OCI-LY7 (cell line): ENCODE data around the gene KDELR1. TPM values are rescaled to one million over a fixed set of nuclear protein-coding genes. Genes with fewer than 3 reads are reported as not detected.

Source experiments
- BruUV-seq: library from RNA; stranded (reverse); fragments of 400-500 nt; replicated peaks from 2 replicates; lab custom pipeline; 2021; lab: Mats Ljungman, UMichigan
- CTCF ChIA-PET: fragments of 300-600 bp; sonication (Branson Sonifier 250); formaldehyde crosslinking; loops from one replicate; lab custom pipeline; 2022; ENCODE audit warnings: antibody characterized with exemption; ENCODE audit not compliant: unreplicated experiment; lab: Charles Lee
- POLR2A ChIA-PET: fragments of 300-600 bp; sonication (Branson Sonifier 250); formaldehyde crosslinking; loops from one replicate; lab custom pipeline; 2022; ENCODE audit warnings: antibody characterized with exemption; lab: Charles Lee
- DNase-seq: peaks from one replicate; pipeline ENCODE4 v3.0.0-alpha.2; 2015; ENCODE audit warnings: low spot score
- H2AFZ ChIP-seq: fragments of 200-600 bp; sonication (generic), shearing (Covaris generic); 2 replicates; pipeline ENCODE4 v1.6.1; 2014; ENCODE audit warnings: mild to moderate bottlenecking, antibody characterized with exemption, low read length, moderate library complexity
- H3K27ac ChIP-seq: fragments of 200-600 bp; sonication (generic); 2 replicates; pipeline ENCODE4 v1.5.1; 2014; ENCODE audit warnings: mixed run types, low read depth, mild to moderate bottlenecking, moderate library complexity, low read length, inconsistent platforms; ENCODE audit not compliant: poor library complexity, severe bottlenecking
- H3K36me3 ChIP-seq: fragments of 200-600 bp; sonication (generic); 2 replicates; pipeline ENCODE4 v1.6.1; 2014; ENCODE audit warnings: mild to moderate bottlenecking, antibody characterized with exemption, low read length, moderate library complexity, mixed read lengths; ENCODE audit not compliant: insufficient read depth
- H3K4me1 ChIP-seq: fragments of 200-600 bp; sonication (generic); 2 replicates; pipeline ENCODE4 v1.5.1; 2014; ENCODE audit warnings: mild to moderate bottlenecking, low read length; ENCODE audit not compliant: insufficient read depth, poor library complexity, severe bottlenecking
- H3K4me2 ChIP-seq: fragments of 200-600 bp; sonication (generic); 2 replicates; pipeline ENCODE4 v1.6.1; 2014; ENCODE audit warnings: mild to moderate bottlenecking, low read length
- H3K4me3 ChIP-seq: fragments of 200-600 bp; sonication (generic); 2 replicates; pipeline ENCODE4 v1.5.1; 2014; ENCODE audit warnings: mild to moderate bottlenecking, low read depth, low read length; ENCODE audit not compliant: poor library complexity, severe bottlenecking
- H3K79me2 ChIP-seq: fragments of 200-600 bp; sonication (generic); 2 replicates; pipeline ENCODE4 v1.6.1; 2016; ENCODE audit warnings: low read depth, mild to moderate bottlenecking, low read length, moderate library complexity, mixed read lengths; ENCODE audit not compliant: insufficient read depth
- H3K9me2 ChIP-seq: fragments of 200-600 bp; sonication (generic); 2 replicates; pipeline ENCODE4 v1.6.1; 2016; ENCODE audit warnings: mild to moderate bottlenecking, low read length, mixed read lengths; ENCODE audit not compliant: insufficient read depth
- H3K9me3 ChIP-seq: fragments of 200-600 bp; sonication (generic); 2 replicates; pipeline ENCODE4 v1.6.1; 2014; ENCODE audit warnings: mild to moderate bottlenecking, mixed run types, low read length, mixed read lengths
- H4K20me1 ChIP-seq: fragments of 200-600 bp; sonication (generic); 2 replicates; pipeline ENCODE4 v1.6.1; 2014; ENCODE audit warnings: mild to moderate bottlenecking, antibody characterized with exemption, low read length, moderate library complexity, mixed read lengths; ENCODE audit not compliant: insufficient read depth
- EZH2phosphoT487 ChIP-seq: fragments of 200-600 bp; sonication (generic); IDR thresholded peaks from 2 replicates; pipeline ENCODE4 v1.6.1; 2018; ENCODE audit warnings: low read depth, borderline replicate concordance, mild to moderate bottlenecking, mixed run types, antibody characterized with exemption, low read length, moderate library complexity, mixed read lengths
- intact Hi-C: fragments of 100-400 bp; cut with micrococcal nuclease; formaldehyde crosslinking; loops from one replicate; pipeline ENCODE4 v1.10.0; 2022; ENCODE audit not compliant: unreplicated experiment
- total RNA-seq, 2 experiments: library from RNA; depleted of rRNA in 1 of 2; stranded (reverse); fragments of >200 nt in 1 of 2; shearing (Covaris generic) in 1 of 2; gene quantifications; 2 replicates each; pipeline ENCODE4 v1.2.3, GENCODE V29; 2014 to 2022
- TF ChIP-seq, protein P1 (sequence below): fragments of 200-600 bp; sonication (generic); conservative IDR thresholded peaks from 2 replicates; pipeline ENCODE4 v1.5.1; 2014; ENCODE audit warnings: mild to moderate bottlenecking, antibody characterized with exemption, low read length, moderate library complexity, mixed read lengths

The KDELR1 gene
- total RNA-seq, 2 experiments from 2014 or later: 38.8 to 63.8 TPM

DNA sequence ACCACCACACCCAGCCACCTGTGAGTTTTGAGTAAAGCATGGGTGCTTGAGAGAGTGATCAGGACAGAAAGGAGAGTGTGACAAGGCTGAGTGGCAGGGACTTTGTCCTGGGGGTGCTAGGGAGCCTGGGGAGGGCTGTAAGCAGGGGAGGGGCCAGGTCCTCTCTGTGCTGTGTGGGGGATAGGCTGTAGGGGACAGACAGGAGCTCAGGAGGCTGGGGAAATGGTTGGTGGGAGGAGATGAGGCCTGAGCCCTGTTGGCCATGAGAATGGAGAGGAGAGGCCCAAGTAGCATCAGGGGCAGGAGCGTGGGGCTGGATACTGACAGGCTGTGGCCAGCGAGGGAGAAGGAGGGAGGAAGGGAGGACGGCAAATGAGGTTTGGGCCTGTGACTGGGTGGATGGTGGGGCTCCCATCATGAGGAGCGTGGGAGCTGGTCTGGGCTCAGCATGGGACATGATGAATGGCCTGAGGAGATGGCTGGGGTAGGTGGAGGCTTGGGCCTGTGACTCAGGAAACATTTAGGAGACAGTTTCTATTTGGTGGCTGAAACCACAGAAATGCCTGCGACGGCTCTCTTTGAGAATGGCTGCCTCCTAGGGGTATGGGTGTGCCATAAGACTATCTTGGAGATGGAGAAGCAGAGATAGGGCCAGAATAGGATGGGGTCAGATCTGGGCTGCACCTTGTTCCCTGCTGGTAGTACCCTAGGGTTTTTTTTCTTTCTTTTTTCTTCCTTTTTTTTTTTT is 27.1 kb upstream of the KDELR1 start:
- Histone ChIP-seq H3K4me2 (no peak overlapping the region), H3K27ac (no peak overlapping the region), H3K9me2 (no peaks in the 10 kb centered on the region), H3K4me1 (no peaks in the 10 kb centered on the region), H3K36me3 (no peaks in the 10 kb centered on the region), H2AFZ (no peak overlapping the region), H3K79me2 (no peaks in the 10 kb centered on the region), H3K9me3 (no peaks in the 10 kb centered on the region), H4K20me1 (no peaks in the 10 kb centered on the region), H3K4me3 (no peak overlapping the region)
- no TSS peak for BruUV-seq
- intact Hi-C loops: no loop called here
- DNase-seq: no peak
- ChIA-PET POLR2A (no interaction called here), CTCF (no interaction called here)
- TF ChIP-seq EZH2phosphoT487: no peak
- TF ChIP-seq, protein P1, sequence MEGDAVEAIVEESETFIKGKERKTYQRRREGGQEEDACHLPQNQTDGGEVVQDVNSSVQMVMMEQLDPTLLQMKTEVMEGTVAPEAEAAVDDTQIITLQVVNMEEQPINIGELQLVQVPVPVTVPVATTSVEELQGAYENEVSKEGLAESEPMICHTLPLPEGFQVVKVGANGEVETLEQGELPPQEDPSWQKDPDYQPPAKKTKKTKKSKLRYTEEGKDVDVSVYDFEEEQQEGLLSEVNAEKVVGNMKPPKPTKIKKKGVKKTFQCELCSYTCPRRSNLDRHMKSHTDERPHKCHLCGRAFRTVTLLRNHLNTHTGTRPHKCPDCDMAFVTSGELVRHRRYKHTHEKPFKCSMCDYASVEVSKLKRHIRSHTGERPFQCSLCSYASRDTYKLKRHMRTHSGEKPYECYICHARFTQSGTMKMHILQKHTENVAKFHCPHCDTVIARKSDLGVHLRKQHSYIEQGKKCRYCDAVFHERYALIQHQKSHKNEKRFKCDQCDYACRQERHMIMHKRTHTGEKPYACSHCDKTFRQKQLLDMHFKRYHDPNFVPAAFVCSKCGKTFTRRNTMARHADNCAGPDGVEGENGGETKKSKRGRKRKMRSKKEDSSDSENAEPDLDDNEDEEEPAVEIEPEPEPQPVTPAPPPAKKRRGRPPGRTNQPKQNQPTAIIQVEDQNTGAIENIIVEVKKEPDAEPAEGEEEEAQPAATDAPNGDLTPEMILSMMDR: 0 out of 2 replicates have a peak, but pooled peaks have one; percentile 28

DNA sequence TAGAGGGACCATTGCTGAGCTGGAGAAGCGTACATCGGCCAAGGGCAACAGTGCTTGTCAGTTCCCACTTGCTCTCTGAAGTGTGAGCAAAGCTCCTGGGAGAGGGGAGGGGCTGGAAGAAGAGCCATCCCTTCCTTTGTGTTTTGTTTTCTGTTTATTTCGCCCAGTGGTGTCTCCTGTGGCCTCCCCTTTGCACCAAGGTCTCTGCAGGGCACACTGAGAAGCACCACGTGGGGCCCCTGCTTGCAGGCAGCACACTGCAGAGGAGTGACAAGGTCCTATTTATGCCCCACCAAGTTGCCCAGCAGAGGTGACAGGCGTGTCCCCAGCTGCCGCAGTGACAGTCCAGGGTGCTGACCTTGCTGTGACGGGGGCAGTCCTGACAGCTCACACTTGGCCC is 26.1 kb upstream of the KDELR1 start:
- CTCF ChIA-PET: no interaction called here
- no TSS peak for BruUV-seq
- no peaks in the 10 kb centered on the region for H3K79me2 ChIP-seq
- no peaks in the 10 kb centered on the region for H3K9me3 ChIP-seq
- TF ChIP-seq EZH2phosphoT487: no peak
- TF ChIP-seq, protein P1: no peak
- no peak overlapping the region for H2AFZ ChIP-seq
- H3K4me1 ChIP-seq: no peaks in the 10 kb centered on the region
- H3K27ac ChIP-seq: no peak overlapping the region
- no peaks in the 10 kb centered on the region for H3K9me2 ChIP-seq
- POLR2A ChIA-PET: no interaction called here
- no peaks in the 10 kb centered on the region for H4K20me1 ChIP-seq
- no peak overlapping the region for H3K4me3 ChIP-seq
- no peak overlapping the region for H3K4me2 ChIP-seq
- no peaks in the 10 kb centered on the region for H3K36me3 ChIP-seq
- intact Hi-C loops: no loop called here
- no peak for DNase-seq

DNA sequence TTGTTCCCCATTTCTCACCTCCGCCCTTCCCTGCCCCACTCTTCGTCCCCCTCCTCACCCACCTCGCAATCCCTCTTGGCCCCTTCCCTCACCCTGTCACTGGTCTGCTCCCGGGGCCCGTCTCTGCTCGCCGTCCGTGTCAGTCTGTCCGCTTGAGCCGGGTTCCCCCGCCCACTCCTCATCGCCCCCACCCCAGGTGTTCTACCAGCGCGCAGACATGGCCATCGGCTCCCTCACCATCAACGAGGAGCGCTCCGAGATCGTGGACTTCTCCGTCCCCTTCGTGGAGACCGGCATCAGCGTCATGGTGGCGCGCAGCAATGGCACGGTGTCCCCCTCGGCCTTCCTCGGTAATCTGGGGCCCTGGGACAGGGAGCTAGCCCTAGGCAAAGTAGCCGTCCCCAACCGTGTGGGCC is 24.5 kb upstream of the KDELR1 start:
- ChIA-PET POLR2A (no interaction called here), CTCF (no interaction called here)
- DNase-seq: no peak
- intact Hi-C loops: no loop called here
- Histone ChIP-seq H3K9me3 (no peaks in the 10 kb centered on the region), H3K79me2 (no peaks in the 10 kb centered on the region), H3K4me3 (no peak overlapping the region), H3K9me2 (no peaks in the 10 kb centered on the region), H4K20me1 (no peaks in the 10 kb centered on the region), H3K4me2 (no peak overlapping the region), H2AFZ (no peak overlapping the region), H3K27ac (no peak overlapping the region), H3K36me3 (no peaks in the 10 kb centered on the region), H3K4me1 (no peaks in the 10 kb centered on the region)
- TF ChIP-seq, protein P1: no peak
- TF ChIP-seq EZH2phosphoT487: no peak
- no TSS peak for BruUV-seq
